Ramos (cell line): ENCODE results near the gene FOXF2.

Experiments
- in situ Hi-C: fragments of 300-500 bp; cut with MboI; formaldehyde crosslinking; loops from one replicate; pipeline ENCODE4 v1.14.3; 2022; ENCODE audit warnings: low sequenced_read_pairs; ENCODE audit not compliant: unreplicated experiment

FOXF2 gene

GRCh38 chr6:1403851-1404712 lies 14.7 kb downstream of the FOXF2 start:
- in situ Hi-C loops, result no loop called here

GRCh38 chr6:1404713-1405098 lies 15.3 kb downstream of the FOXF2 start:
- in situ Hi-C loops, result no loop called here

GRCh38 chr6:1405221-1405620 lies 15.8 kb downstream of the FOXF2 start:
- in situ Hi-C loops, result no loop called here

- in situ Hi-C loops, result no loop called here
These were observed 17.1 kb downstream of the FOXF2 start for GRCh38 chr6:1406306-1407072.

GRCh38 chr6:1407499-1407990 lies 18.2 kb downstream of the FOXF2 start:
- in situ Hi-C loops, result no loop called here

GRCh38 chr6:1409774-1410465 lies 20.5 kb downstream of the FOXF2 start:
- in situ Hi-C loops, result no loop called here

GRCh38 chr6:1412901-1413300 lies 23.5 kb downstream of the FOXF2 start:
- in situ Hi-C loops, result no loop called here

- in situ Hi-C loops, result no loop called here
These were observed 26.2 kb downstream of the FOXF2 start for GRCh38 chr6:1415416-1416063.

GRCh38 chr6:1416191-1416760 lies 26.9 kb downstream of the FOXF2 start:
- in situ Hi-C loops, result no loop called here

GRCh38 chr6:1416820-1417219 lies 27.4 kb downstream of the FOXF2 start:
- in situ Hi-C loops, result no loop called here

GRCh38 chr6:1417718-1418117 lies 28.3 kb downstream of the FOXF2 start:
- in situ Hi-C loops, result no loop called here

- in situ Hi-C loops, result no loop called here
These were observed 29.3 kb downstream of the FOXF2 start for GRCh38 chr6:1418471-1419191.

- in situ Hi-C loops, result no loop called here
These were observed 31.0 kb downstream of the FOXF2 start for GRCh38 chr6:1420382-1420781.

- in situ Hi-C loops, result no loop called here
These were observed 32.9 kb downstream of the FOXF2 start for GRCh38 chr6:1422290-1422689.

- in situ Hi-C loops, result no loop called here
These were observed 34.2 kb downstream of the FOXF2 start for GRCh38 chr6:1423578-1423977.

GRCh38 chr6:1424306-1424927 lies 35.0 kb downstream of the FOXF2 start:
- in situ Hi-C loops, result no loop called here

GRCh38 chr6:1426416-1426815 lies 37.0 kb downstream of the FOXF2 start:
- in situ Hi-C loops, result no loop called here

GRCh38 chr6:1435806-1436205 lies 46.4 kb downstream of the FOXF2 start:
- in situ Hi-C loops, result no loop called here
